Heart left ventricle (tissue), 16 donors: ENCODE results near the gene SMAD4. TPM values are rescaled to one million over a fixed set of nuclear protein-coding genes. Genes with fewer than 3 reads are reported as not detected.

ENCODE experiments used
- ATAC-seq, 4 donors: fragments of 200-7000 bp; cut with Tn5 transposase; one replicate each; pipeline ENCODE4 v1.9.1; 2020 to 2022; ENCODE audit warnings: moderate library complexity in 4 of 4, mild to moderate bottlenecking in 3 of 4, moderate number of reproducible peaks in 1 of 4
- DNase-seq, 5 donors: peaks; one replicate each; pipeline ENCODE4 v3.0.0-alpha.2; 2020
- H3K27ac ChIP-seq, 12 donors: fragments of 200-600 bp; sonication (generic) in 4 of 12; one replicate each; pipeline versions ENCODE4 v1.5.0 to v1.8.0; 2016 to 2022; ENCODE audit warnings: mild to moderate bottlenecking in 2 of 12
- H3K27me3 ChIP-seq, 9 donors: fragments of 200-600 bp; sonication (generic) in 2 of 9; one replicate each; pipeline versions ENCODE4 v1.5.1 to v1.8.0; 2016 to 2022; ENCODE audit warnings: mild to moderate bottlenecking in 3 of 9
- H3K36me3 ChIP-seq, 9 donors: fragments of 200-600 bp; sonication (generic) in 2 of 9; one replicate each; pipeline versions ENCODE4 v1.5.0 to v1.8.0; 2018 to 2022; ENCODE audit warnings: mild to moderate bottlenecking in 2 of 9
- H3K4me1 ChIP-seq, 12 donors: fragments of 200-600 bp; sonication (generic) in 4 of 12; one replicate each; pipeline versions ENCODE4 v1.5.0 to v1.8.0; 2016 to 2022; ENCODE audit warnings: mild to moderate bottlenecking in 3 of 12
- H3K4me3 ChIP-seq, 12 donors: fragments of 200-600 bp; sonication (generic) in 4 of 12; one replicate each; pipeline versions ENCODE4 v1.5.0 to v1.8.0; 2017 to 2022; ENCODE audit warnings: mild to moderate bottlenecking in 9 of 12, moderate library complexity in 4 of 12
- H3K9me3 ChIP-seq, 12 donors: fragments of 200-600 bp; sonication (generic) in 4 of 12; one replicate each; pipeline versions ENCODE4 v1.5.0 to v1.8.0; 2016 to 2022; ENCODE audit warnings: mild to moderate bottlenecking in 1 of 12
- CTCF ChIP-seq, 12 donors: fragments of 200-600 bp; sonication (generic) in 4 of 12; IDR thresholded peaks; one replicate each; pipeline versions ENCODE4 v1.5.0 to v1.8.0; 2018 to 2022; ENCODE audit warnings: antibody characterized with exemption in 12 of 12, mild to moderate bottlenecking in 5 of 12
- POLR2A ChIP-seq, 2 donors: fragments of 450-650 bp; IDR thresholded peaks; one replicate each; pipeline ENCODE4 v1.6.1; 2017; ENCODE audit warnings: antibody characterized with exemption in 2 of 2, mild to moderate bottlenecking in 2 of 2, moderate library complexity in 2 of 2
- WGBS, 4 donors: extraction: QIAGEN DNeasy Blood & Tissue Kit in 2 of 4; methylation state at CpG; one replicate each; pipeline versions ENCODE4 v1.1.5 to v1.1.7; 2013 to 2018; 5-methylcytosine and 5-hydroxymethylcytosine counted together
- intact Hi-C, 10 donors: fragments of 100-400 bp; cut with DNase I; formaldehyde crosslinking; loops; one replicate each; pipeline versions ENCODE4 v1.11.1 to v1.14.2; 2022
- polyA plus RNA-seq, 2 donors: library from polyadenylated mRNA; stranded (reverse); fragments of 200-250 nt; gene quantifications; one replicate each; pipeline ENCODE4 v1.2.3, GENCODE V29; 2013
- total RNA-seq, 9 donors: library from RNA; depleted of rRNA in 2 of 9; stranded (reverse); fragments of >200 nt in 2 of 9; fragmentation: NEBNext Ultra II Directional in 3 of 9; extraction: Animal tissue kit (Norgen Biotek cat#: 25700) in 3 of 9; gene quantifications; one replicate each; pipeline versions ENCODE4 v1.1.0 to v1.2.4, GENCODE V29; 2016 to 2023
- donor health status: ischemic (EF 13 %, LVEDD 7.1; RV severe dilation, severe dysfunction).
- donor health status: healthy with polysubstance abuse.
- donor health status: DM: no; HTN: yes; CAD: no.
- donor health status: DM: no; HTN: no; CAD: no.
- donor health status: ischemic (EF 25% LVEDD 6.9; RV normal size, moderate dysfunction).
- donor health status: ischemic (EF 25% LVEDD 5.7; RV mildly dilated, moderate dysfunction).
- donor health status: healthy.
- donor health status: DM: yes; HTN: yes; CAD: no.
- donor health status: ischemic (EF 35%, LVEDD 5.7; RV mildly dilated, moderate dysfunction).
- donor health status: nonischemic (EF 11% LVEDD 7.7; RV severe dilation, severe dysfunction).
- donor health status: DM: yes; HTN: yes; CAD: no.
- donor health status: PGD.
- donor health status: ischemic (EF 29% LVEDD 5.4; RV normal size, mild dysfunction).
- donor health status: nonischemic (EF 23%, LVEDD 6.1; RV moderate dilation, normal function).

The SMAD4 gene
- total and polyA plus RNA-seq, 11 donors: 10.8 to 103 (median 87.8) TPM

GRCh38 chr18:51097021-51097822 is 67.2 kb downstream of the SMAD4 start:
- WGBS, 4 donors: 47 to 62% (median 54%) methylated on average over 6 of the region's 6 CpGs
- ATAC-seq: no peak
- intact Hi-C loops: no loop called here

GRCh38 chr18:51098082-51098481 is 68.1 kb downstream of the SMAD4 start:
- no peak for DNase-seq
- Histone ChIP-seq H3K4me1 (peaks cover 0 to 9% (median 0%) of the 10 kb centered on the region in 12 donors), H3K27ac (peak overlapping the region in 1 of 12 donors; percentile 18), H3K4me3 (no peak overlapping the region), H3K36me3 (no peaks in the 10 kb centered on the region), H3K27me3 (no peaks in the 10 kb centered on the region), H3K9me3 (peaks cover 0 to 11% (median 0%) of the 10 kb centered on the region in 12 donors)
- no peak for ATAC-seq
- TF ChIP-seq CTCF (IDR thresholded peaks at IDR 0.05) (no peak), POLR2A (IDR thresholded peaks at IDR 0.05) (no peak)
- 76 to 84% (median 78%) methylated on average over 4 to 5 of the region's 5 CpGs for WGBS, 4 donors
- intact Hi-C loops: no loop called here

More at GRCh38 chr18:51097021-51097822, 67.2 kb downstream of the SMAD4 start:
- no peaks in the 10 kb centered on the region for H3K36me3 ChIP-seq
- DNase-seq: no peak
- no peaks in the 10 kb centered on the region for H3K27me3 ChIP-seq
- peak overlapping the region in 1 of 12 donors; percentile 45 for H3K27ac ChIP-seq
- peaks cover 0 to 10% (median 0%) of the 10 kb centered on the region in 12 donors for H3K9me3 ChIP-seq
- TF ChIP-seq CTCF (IDR thresholded peaks at IDR 0.05): no peak
- TF ChIP-seq POLR2A (IDR thresholded peaks at IDR 0.05): no peak
- peaks cover 0 to 9% (median 0%) of the 10 kb centered on the region in 12 donors for H3K4me1 ChIP-seq
- no peak overlapping the region for H3K4me3 ChIP-seq

GRCh38 chr18:51098513-51098912 is 68.5 kb downstream of the SMAD4 start:
- DNase-seq: no peak
- WGBS, 4 donors: 89 to 100% (median 94%) methylated on average over 1 of the region's 1 CpG

More at GRCh38 chr18:51098513-51098912, 68.5 kb downstream of the SMAD4 start:
- Histone ChIP-seq H3K27me3 (no peaks in the 10 kb centered on the region), H3K36me3 (no peaks in the 10 kb centered on the region), H3K27ac (no peak overlapping the region), H3K4me1 (peaks cover 0 to 9% (median 0%) of the 10 kb centered on the region in 12 donors), H3K4me3 (no peak overlapping the region), H3K9me3 (peaks cover 0 to 10% (median 0%) of the 10 kb centered on the region in 12 donors)
- no peak for ATAC-seq
- intact Hi-C loops: no loop called here
- no peak for TF ChIP-seq CTCF (IDR thresholded peaks at IDR 0.05)
- no peak for TF ChIP-seq POLR2A (IDR thresholded peaks at IDR 0.05)
